Activated CD8-positive, alpha-beta memory T cell treated with anti-CD3 and anti-CD28 coated beads for 4 hours (primary cell): Measurements from ENCODE around the gene TSC22D2.
A peak's percentile ranks its signal among the peaks of the same experiment; 100 is the strongest.

ENCODE experiments used
- DNase-seq, 2 donors: peaks; one replicate each; pipeline ENCODE4 v3.0.0-alpha.2; 2020; ENCODE audit warnings: low read depth in 2 of 2

The TSC22D2 gene

DNA sequence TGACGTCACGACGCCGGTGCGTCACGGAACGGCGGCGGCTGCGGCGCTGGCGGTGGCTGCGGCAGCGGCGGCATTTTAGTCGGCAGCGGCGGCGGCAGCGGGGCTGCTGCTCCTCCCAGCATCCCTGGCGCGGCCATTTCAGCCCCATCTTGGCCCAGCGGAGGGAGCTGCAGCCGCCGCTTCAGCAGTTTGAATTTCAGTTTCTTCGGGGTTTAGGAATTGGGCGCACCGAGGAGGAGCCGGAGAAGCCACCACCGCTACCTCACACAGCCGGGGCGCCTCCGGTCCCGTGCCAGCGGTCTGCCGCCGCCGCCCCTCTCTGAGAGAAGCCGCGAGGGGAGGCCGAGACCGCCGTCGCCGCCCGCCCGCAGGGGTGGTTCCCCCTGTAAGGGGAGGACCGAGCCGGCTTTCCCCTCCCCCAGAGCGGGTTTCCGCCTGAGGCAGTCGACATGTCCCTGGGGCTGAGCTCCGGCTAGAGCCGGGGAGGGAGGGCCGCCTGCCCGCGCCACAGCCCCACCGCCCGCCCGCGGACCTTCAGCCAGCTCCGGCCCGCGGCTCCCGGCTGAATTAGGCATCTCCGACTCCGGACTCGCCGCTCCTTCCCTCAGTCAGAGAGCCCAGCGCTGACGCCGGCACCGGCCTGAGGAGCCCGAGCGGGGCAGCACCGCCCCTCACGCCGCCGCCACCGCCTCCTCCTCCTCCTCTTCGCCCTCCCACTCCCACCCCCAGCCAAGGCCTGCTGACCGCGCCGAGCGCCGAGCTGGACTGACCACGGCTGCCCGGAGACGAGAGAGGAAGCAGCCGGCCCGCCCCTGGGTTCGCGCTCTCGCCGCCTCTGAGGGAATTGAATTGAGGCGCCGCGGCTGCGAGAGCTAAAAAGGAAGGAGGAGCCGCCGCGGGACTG lies at the start of gene TSC22D2:
TSS of gene TSC22D2 (plus strand) at position 78 of the 904 bp plus-strand sequence. CDS start 1,053 bp downstream, outside the sequence.
- DNase-seq = peak; percentile 91 to 96

DNA sequence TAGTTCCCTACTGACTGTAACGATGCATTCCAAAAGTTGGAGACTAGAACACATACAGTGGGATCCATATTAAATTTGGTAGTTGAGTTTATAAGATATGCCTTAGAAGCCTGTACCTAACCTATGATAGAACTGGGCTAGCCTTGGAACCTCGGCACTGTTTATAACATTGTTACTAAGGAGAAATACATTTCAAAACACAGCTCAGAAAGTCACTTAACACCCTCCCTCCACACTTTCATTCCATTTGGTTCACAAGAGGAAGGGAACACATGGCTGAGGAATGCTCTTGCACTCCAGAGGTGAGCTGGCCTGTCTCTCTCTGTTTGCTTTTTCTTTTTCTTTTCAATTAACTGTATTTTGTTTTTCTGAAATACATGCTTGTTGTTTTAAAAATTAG lies 48.7 kb upstream of the TSC22D2 start:
- DNase-seq = no peak

DNA sequence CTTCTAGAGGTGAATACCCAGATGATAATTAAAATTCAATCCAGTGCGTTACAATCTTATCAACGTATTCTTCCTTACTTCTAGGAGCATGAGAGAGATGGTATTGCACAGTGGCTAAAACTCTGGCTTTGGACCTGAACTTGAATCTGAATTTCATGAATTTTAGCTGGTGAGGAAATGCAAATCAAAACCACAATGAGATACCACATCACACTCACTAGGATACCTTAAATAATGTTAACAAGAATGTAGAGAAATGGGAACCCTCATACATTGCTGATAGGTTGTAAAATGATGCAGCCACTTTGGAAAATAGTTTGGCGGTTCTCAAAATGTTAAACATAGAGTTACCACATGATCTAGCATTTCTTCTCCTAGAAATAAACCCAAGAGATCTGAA lies 47.1 kb upstream of the TSC22D2 start:
- DNase-seq = no peak

DNA sequence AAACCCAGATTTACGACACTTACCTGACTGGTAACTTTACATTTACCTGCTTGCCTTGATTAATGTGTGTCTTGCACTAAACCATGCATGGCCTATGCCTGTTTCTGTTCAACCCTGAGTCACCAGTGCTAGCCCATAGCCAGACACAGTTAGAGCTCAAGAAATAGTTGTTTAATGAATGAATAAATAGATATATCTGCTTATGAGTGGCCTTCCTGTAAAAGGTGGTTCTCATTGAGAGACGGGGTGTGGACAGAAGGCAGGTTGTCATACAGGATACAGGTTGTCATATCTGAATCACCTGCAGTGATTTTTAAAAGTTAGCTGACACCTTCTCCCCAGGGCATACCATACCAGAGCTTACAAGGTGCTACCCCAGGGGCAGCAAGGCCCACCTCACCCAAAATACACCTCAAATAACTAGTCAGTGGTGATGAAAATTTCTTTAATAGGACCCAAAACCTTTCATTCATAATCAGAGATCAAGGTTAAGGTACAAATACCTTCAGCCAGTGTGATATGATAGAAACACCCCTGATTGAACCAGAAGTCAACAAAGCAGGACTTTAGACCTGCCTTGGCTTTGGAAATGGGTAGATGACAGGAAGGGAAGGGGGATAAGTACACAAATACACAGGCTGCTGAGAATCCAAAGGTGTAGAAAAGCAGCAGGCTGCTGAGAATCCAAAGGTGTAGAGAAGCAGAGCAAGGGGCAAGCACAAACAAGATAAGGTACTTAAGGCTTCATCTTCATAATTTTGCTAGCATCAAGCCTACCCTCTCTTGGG lies 45.4 kb upstream of the TSC22D2 start:
- DNase-seq = no peak

DNA sequence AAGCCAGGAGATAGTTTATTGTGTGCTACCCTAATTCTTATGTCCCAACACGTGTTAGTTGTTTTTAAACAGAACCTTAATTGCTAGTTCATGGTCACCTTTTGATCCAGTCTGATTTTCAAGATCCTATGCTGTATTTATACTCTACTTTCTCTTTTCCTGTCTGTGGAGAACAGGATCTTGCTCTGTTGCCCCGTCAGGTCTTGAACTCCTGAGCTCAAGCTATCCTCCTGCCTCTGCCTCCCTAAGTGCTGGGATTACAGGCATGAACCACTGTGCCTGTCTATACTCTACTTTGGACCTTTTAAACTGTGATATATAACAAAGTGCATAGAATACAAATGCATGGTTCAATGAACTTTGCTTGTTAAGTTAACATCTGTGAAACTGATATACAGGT lies 44.7 kb upstream of the TSC22D2 start:
- DNase-seq = no peak

DNA sequence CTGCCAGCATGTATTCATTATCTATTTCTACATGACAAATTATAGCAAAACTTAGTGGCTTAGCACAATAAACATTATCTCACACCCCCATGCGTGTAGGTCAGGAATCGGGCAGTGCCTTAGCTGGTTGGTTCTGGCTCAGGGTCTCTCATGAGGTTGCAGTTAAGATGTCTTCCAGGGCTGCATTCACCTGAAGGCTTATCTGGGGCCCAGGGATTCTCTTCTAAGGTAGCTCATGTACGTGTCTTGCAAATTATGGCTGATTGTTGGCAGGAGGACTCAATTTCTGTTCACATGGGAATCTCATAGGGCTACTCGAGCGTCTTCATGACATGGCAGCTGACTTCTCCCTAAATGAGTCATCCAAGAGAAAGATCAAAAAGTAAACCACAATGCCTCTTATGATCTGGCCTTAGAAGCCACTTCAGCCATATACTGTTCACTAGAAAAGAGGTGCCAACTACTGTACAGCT lies 42.9 kb upstream of the TSC22D2 start:
- no peak for DNase-seq

DNA sequence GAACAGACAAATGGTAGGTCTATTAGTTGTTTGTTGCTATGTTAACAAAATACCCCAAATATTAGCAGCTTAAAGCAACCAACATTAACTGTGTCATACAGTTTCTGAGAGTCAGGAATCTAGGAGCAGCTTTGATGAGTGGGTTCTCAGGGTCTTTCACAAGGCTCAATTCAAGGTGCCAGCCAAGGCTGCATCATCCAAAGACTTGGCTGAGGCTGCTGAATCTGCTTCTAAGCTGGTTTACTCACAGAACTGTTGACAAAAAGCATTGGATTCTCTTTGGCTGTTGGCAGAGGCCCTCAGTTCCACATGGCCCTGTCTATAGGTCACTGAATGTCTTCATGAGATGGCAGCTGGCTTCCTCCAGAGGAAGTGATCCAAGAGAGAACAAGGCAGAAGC lies 40.3 kb upstream of the TSC22D2 start:
- DNase-seq = no peak

DNA sequence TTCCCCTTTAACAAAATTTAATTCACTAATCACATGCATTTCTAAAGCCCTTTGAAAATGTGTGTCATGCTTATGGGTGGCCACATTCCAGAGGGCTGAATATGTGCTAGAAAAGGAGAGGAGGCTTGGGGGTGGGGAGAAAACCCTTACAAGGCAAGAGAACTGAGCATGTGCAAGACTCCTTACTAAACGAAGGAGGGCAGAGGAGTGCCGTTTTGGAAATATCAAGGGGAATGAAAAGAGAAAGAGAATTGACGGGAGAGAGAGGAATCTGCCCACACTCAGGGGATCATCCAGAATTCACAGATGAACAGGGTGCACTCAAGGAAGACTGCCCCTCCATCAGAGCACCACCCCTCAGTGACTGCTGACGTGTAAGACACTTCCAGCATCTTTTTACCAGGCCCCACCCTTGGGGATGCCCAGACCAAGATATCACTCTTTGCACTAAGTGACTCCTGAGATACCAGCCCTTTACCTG lies 37.9 kb upstream of the TSC22D2 start:
- DNase-seq = no peak

DNA sequence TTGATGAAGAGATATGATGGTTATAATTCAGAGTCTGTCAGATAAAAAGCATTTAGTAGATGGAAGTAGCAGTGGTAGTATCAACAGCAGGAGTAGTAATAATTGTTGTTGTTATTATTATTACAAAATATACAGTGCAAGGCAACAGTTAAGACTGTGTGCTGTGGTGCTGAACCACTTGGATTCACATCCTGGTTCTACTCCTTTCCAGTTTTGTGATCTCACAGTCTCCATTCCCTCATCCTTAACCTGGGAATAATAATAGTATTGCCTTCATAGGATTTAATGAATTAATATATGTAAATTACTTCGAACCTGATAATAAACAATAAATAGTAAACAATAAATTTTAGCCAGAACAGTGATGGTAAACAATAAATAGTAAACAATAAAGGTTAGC lies 37.1 kb upstream of the TSC22D2 start:
- no peak for DNase-seq

DNA sequence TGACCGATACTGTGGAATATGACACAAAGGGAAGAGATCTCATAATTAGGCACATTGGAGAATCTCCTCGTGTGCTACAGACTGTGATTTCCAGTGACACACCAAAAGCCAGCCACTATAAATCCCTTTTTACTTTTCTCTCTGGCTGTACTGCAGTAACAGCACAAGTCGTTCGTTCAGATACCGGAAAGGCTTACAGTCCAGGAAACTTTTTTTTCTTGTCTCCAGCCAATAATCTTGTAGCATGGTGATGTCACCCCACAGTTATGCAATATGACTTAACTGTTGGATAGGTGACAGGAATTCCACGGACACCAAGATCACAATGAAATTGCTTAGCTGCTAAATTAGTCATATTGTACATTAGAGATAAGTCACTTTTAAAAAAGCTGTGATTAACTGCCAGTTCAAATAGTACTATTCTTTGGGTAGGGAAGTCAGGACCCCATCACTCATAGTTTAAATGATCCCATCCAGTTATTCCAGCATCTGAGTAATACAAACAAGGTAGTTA lies 36.3 kb upstream of the TSC22D2 start:
- no peak for DNase-seq

DNA sequence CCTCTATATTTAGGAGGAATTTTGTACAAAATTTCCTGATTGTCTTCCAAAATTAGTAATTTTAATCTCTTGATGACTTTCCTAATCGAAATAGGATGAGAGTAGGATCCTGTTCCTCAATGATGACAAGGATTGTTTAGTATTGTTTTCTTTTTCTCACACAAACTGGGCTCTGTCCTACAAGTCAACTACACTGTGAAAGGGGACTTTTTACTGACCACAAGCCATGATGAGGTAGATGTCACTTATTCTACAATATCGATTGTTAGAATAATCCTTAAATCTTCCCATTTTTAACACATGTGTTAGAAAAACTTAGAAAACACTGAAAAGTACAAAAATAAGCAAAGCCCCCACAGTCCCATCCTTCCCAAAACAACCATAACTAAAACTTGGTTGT lies 35.8 kb upstream of the TSC22D2 start:
- no peak for DNase-seq

DNA sequence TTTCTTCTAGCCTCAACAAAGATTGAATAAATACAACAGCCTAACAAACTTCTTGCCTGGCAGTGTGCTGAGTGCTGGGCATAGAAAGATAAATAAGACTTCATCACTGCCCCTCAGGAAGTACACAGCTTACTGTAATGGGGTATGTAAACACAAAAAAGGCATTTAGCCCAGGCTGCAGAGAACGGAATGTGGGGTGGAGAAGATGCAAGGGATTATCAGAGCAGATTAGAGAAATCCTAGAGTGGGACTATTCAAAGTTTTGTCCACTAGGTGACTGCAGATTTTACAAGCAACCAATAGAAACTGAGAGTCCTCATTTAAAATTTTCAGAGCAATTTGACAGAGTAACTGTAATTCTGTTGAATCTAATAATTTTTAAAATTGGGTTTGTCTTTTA lies 35.4 kb upstream of the TSC22D2 start:
- no peak for DNase-seq

DNA sequence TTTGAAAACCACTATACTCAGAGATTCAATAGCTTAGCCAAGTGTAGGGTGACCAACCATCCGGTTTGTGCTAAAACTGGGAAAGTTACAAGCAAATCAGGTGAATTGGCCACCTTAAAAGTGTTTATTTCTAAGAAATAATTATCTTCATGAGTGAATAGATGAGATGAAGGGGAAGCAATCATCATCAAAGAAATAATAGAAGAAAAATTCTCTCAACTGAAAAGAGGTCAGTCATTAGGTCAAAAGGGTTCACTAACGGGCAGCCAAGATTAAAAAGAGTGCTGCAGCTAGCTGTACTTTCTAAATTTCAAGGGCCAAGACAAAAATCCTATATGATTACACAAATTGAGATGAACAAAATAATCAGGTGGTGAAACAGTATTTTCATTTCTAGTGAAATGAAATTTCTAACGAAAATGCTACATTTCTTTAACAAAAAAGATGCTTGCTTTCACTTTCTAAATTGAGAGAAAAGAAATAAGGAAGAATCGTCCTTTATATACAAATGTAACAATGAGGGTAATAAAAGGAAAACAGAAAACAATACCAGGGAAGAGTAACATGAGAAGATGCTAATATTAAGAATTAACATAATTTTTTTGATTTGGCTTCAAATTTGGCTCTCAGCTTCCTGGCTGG lies 34.7 kb upstream of the TSC22D2 start:
- DNase-seq = no peak

DNA sequence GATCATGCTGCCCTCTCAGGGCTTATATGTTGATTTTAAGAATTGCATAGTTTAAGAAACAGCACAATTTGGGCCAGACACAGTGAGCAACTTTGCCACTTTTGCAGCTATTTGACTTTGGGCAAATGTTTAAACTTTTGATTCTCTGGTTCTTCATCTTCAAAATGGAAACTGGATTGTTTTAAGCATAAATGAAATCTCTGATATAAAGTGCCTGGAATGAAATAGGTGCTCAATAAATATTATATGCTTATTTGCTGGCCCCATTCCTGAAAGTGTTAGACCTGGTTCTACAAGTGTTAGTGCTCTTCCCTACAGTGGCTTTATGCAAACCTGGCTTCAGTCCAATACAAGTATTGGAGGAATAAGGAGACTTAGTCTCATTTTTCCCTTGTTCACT lies 33.1 kb upstream of the TSC22D2 start:
- DNase-seq = no peak

DNA sequence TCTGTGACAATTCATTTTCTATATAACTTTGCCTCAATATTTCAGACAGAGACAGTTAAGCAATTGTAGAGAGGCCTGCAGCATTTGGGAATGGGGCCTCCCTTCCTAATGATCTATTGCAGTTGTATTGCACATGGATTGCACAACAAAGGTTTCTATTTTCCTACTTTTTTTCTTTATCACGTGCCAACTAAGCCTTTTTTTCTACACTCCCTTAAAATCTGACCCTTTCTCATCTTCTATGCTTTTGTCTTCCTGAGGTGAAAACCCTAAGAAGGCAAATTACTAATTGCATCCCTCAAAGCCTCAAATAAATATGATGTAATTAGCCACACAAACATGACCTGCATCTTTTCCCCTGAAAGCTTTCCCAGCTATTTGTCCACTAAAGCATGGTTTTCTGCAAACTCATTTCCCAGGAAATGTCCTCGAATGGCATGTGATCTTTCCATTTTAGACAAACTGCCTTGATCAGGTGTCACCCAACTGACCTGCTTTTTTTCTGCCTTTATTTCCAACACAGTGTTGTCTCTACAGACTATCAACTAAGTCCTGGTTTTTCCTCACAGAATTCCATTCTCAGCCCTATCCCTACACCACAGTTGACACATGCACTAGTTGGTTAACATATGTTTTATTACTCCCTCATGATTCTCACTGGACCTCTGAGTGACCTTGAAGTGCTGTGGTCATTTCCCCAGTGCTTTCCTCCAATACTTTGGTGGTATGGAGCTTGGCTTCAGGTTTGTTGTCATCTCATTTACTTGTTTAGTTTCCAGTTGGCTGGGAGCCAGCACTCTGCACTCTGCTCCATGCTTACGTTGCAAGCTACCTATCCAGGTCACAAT lies 31.9 kb upstream of the TSC22D2 start:
- DNase-seq = no peak

DNA sequence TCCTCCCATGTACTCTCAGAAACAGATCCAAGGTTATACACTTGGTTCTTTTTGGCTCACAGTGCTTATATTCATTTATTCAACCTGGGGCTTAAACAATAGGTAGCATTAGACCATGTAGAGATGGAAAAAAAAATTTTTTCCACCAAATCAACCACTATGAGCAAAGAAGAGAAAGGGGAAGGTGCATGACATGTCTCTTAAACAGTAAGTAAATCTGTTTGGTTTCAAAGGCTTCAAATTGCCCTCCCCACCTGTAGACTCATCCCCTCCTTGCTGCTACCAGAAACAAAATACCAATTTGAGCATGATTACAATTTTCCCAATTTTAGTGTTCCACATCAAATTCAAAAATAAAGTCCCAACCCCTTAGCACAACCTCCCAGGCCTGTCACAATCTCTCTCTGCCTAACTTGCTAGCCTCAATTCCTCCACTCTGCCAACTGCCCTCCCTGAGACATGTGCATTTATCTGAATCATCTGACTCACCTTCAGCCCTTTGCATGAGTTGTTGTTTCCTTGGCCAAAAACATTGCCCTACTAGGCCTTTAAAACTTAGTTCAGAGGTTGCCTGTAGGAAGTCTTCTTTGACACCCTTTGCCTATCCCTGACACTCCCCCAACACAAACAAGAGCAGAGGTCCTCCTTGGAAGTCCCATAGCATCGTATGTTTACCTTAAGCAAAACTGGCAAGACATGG lies 30.3 kb upstream of the TSC22D2 start:
- DNase-seq = no peak

DNA sequence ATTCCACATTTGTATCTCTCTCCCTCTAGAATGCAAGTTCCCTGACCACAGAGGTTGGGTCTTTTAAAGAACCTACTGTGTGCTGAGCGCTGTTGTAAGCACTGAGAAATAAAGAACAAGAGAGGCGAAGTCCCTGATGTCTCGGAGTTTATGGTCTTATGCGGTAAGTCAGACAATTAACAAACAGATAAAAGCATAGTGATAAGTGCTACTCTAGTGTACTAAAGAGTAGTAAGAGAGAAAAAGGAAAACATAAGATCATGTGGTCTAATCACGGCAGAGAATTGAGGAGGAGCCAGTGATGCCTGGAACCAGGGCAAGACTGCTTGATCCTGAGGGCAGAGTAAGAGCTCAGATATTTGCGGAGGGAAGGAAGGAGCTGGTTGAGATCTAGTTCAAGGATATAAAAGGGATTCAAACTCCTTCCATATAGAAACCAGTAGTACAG lies 29.8 kb upstream of the TSC22D2 start:
- DNase-seq = no peak

DNA sequence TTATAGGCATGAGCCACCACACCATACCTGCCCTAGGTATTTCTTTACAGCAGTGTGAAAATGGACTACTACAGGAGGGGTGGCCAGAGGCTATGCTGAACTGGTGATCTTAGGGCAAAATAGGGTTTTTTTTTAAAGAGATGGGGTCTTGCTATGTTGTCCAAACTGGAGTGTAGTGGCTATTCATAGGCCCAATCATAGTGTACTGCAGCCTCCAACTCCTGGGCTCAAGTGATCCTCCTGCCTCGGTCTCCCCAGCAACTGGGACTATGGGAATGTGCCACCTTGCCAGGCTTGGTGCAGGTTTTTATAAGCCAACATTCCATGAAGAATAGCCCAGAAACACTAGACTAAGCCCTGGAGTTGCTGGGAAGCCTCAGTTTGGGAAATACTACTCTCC lies 28.6 kb upstream of the TSC22D2 start:
- DNase-seq = no peak

DNA sequence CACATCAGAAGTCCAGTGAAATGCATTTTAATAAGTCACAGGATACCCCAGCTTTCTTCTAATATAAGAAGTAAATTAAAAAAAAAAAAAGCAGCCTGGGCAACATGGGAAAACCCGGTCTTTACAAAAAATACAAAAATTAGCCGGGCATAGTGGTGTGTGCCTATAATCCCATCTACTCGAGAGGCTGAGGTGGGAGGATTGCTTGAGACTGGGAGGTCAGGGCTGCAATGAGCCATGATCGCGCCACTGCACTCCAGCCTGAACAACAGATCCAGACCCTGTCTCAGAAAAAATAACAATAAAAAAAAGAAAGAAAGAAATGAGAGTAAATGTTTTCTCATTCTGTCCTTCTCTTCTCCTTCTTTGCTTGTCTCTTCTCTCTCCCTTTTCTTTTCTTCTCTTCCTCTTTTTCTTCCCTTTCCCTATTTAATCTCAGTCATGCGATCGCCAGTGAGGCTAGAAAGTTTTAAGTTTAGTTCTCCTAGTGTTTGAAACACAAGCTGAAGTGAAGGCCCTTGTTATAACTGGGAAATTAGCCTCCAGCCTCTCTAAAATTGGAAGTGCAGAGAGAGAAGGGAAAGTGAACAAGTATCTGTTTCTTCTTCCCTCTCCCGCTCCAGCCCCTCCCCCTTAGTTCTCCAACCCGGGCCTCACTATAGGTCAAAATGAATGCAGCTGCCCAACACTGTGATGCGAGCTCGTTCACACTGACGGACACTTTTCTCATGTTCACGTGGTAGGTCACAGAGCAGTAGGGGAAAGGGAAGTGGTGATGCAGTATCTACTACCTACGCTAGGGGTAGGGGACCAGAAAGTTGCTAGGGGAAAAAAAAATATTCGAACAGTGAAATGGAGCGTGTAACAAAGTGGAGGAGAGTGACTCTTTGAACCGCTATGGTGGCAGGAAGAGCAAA lies 23.5 kb upstream of the TSC22D2 start:
- DNase-seq = peak in 1 of 2 donors; percentile 22
